Measurements from ENCODE around the gene MLLT10. TPM values are rescaled to one million over a fixed set of nuclear protein-coding genes. Genes with fewer than 3 reads are reported as not detected.
A peak's percentile ranks its signal among the peaks of the same experiment; 100 is the strongest.

Gene MLLT10
- total and polyA plus RNA-seq, 9 of the 15 experiments (the other 6 are each of a cell fraction or from before 2014, with no cell fraction given) = 18.8 to 81.4 (median 64.2) TPM

DNA sequence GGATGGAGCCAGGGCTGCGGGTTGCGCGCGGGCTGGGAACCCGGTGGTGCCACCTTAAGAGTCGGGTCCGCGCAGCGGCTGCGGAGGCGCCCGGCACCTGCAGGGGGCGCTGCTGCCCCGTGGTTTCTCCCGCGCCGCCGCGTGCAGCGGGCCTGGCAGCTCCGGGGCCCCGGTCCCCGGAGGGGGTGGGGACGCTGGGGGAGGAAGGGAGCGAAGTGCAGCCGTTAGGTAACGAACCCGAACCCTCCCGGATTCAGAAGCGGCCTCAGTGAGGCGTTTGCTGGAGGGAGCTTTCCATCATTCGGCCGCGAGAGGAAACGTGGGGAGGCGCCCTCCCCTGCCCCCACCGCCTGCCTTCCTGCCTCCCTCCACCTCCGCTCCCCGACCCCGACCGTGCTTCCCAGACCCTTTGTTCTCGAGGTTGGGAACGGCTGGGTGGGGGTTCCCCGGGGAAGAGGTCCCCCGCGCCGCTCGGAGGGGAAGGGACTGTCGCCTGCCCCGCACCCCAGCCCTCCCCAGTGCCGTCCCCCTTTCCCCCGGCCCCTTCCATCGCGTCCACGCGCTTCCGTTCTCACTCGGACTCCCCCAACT, 38.2 kb upstream of the MLLT10 start (continued):
- TF ChIP-seq SAFB2 (IDR thresholded peaks at IDR 0.05; ENCODE audit: borderline replicate concordance, low read depth, low read length, severe bottlenecking) (no peak), ZNF79 (CRISPR knock-in tag; IDR thresholded peaks at IDR 0.05; ENCODE audit: low read depth) (no peak), PHF20 (IDR thresholded peaks at IDR 0.05; ENCODE audit: partially characterized antibody) (no peak), MEF2D (tag; conservative IDR thresholded peaks at IDR 0.05; ENCODE audit: low read depth) (no peak), SAP30 (IDR thresholded peaks at IDR 0.05; ENCODE audit: borderline replicate concordance, insufficient read depth, low read depth, low read length, poor library complexity, severe bottlenecking) (no peak), KLF1 (tag; IDR thresholded peaks at IDR 0.05) (no peak), ARID1B (IDR thresholded peaks at IDR 0.05) (no peak), SNIP1 (IDR thresholded peaks at IDR 0.05; ENCODE audit: low read depth) (no peak), TBP (optimal IDR thresholded peaks at IDR 0.05; ENCODE audit: low read depth, low read length) (peak; percentile 38), PTBP1 (IDR thresholded peaks at IDR 0.05; ENCODE audit: low read depth, low read length) (no peak), RUNX1 (IDR thresholded peaks at IDR 0.05; ENCODE audit: low read depth) (no peak), ZBTB9 (CRISPR knock-in tag; IDR thresholded peaks at IDR 0.05) (no peak), TCF7L2 (IDR thresholded peaks at IDR 0.05; ENCODE audit: low read depth, low read length) (no peak), RBM15 (IDR thresholded peaks at IDR 0.05; ENCODE audit: insufficient read depth, low read length) (no peak), SMARCE1 (IDR thresholded peaks at IDR 0.05) (no peak), ZNF41 (CRISPR knock-in tag; conservative IDR thresholded peaks at IDR 0.05) (0 out of 2 replicates have a peak, but pooled peaks have one; percentile 37), CBFB (CRISPR knock-in tag; IDR thresholded peaks at IDR 0.05) (no peak), CCAR2 (IDR thresholded peaks at IDR 0.05; ENCODE audit: low read depth, low read length) (no peak), ZMIZ1 (IDR thresholded peaks at IDR 0.05; ENCODE audit: low read depth in 2 of 2, low read length in 2 of 2) (0 out of 4 replicates have a peak, but pooled peaks of 1 of the 2 experiments have one; percentile 45), ZNF311 (CRISPR knock-in tag; IDR thresholded peaks at IDR 0.05) (no peak), HNRNPK (IDR thresholded peaks at IDR 0.05; ENCODE audit: low read depth, low read length, poor library complexity, severe bottlenecking) (peak; percentile 72), ZNF551 (CRISPR knock-in tag; IDR thresholded peaks at IDR 0.05) (no peak)
- TF ChIP-seq, protein P1, sequence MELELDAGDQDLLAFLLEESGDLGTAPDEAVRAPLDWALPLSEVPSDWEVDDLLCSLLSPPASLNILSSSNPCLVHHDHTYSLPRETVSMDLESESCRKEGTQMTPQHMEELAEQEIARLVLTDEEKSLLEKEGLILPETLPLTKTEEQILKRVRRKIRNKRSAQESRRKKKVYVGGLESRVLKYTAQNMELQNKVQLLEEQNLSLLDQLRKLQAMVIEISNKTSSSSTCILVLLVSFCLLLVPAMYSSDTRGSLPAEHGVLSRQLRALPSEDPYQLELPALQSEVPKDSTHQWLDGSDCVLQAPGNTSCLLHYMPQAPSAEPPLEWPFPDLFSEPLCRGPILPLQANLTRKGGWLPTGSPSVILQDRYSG (tag; conservative IDR thresholded peaks at IDR 0.05; ENCODE audit: low read depth) = no peak
